Mucosa of stomach (tissue), 1 donor: ENCODE measurements around the gene OR51F1.
"Not testable (repeated sequence)": the region's sequence is repeated elsewhere in the genome, so short reads cannot be mapped to it uniquely, and the experiment has no call there.

Source experiments
- H3K27me3 ChIP-seq: one replicate; pipeline ENCODE4 v1.7.0; 2013; ENCODE audit warnings: mild to moderate bottlenecking, low read length; ENCODE audit not compliant: control insufficient read depth, insufficient read depth
- H3K36me3 ChIP-seq: one replicate; pipeline ENCODE4 v1.7.0; 2013; ENCODE audit warnings: low read length; ENCODE audit not compliant: control insufficient read depth, insufficient read depth
- H3K4me1 ChIP-seq: one replicate; pipeline ENCODE4 v1.7.0; 2013; ENCODE audit warnings: mild to moderate bottlenecking, low read length; ENCODE audit not compliant: control insufficient read depth, insufficient read depth
- H3K4me3 ChIP-seq: one replicate; pipeline ENCODE4 v1.7.0; 2013; ENCODE audit warnings: low read length
- H3K9ac ChIP-seq: one replicate; pipeline ENCODE4 v1.7.0; 2013; ENCODE audit warnings: mild to moderate bottlenecking, low read length, moderate library complexity
- H3K9me3 ChIP-seq: one replicate; pipeline ENCODE4 v1.7.0; 2013; ENCODE audit warnings: mild to moderate bottlenecking, low read length, moderate library complexity; ENCODE audit not compliant: control insufficient read depth
- donor health status: Pancreatic carcinoma.

OR51F1 gene, protein sequence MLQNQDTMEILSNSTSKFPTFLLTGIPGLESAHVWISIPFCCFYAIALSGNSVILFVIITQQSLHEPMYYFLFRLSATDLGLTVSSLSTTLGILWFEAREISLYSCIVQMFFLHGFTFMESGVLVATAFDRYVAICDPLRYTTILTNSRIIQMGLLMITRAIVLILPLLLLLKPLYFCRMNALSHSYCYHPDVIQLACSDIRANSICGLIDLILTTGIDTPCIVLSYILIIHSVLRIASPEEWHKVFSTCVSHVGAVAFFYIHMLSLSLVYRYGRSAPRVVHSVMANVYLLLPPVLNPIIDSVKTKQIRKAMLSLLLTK

DNA sequence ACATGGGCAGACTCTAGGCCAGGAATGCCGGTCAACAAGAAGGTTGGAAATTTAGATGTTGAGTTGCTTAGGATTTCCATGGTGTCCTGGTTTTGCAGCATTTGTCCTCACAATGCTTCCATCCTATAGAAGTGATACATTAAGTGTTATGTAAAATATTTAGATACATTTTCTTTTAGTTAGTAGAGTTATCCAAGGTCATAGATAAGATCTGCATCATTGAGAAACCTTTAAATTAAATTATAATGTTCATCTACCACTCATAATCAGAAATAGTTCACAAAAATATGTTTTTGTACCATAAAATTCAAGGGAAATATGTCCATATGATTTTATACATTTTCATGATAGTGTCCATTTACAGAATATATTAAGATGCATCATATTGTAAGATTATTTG, at the start of gene OR51F1:
Gene OR51F1 (minus strand): TSS at position 101 of the 400 bp plus-strand sequence. CDS start 0 bp downstream, at position 101.
- Histone ChIP-seq H3K36me3 (no peaks in the 10 kb centered on the region), H3K9me3 (no peaks in the 10 kb centered on the region), H3K9ac (no peak within 1 kb of the TSS), H3K27me3 (no peaks in the 10 kb centered on the region), H3K4me1 (no peaks in the 10 kb centered on the region), H3K4me3 (no peak within 1 kb of the TSS)

DNA sequence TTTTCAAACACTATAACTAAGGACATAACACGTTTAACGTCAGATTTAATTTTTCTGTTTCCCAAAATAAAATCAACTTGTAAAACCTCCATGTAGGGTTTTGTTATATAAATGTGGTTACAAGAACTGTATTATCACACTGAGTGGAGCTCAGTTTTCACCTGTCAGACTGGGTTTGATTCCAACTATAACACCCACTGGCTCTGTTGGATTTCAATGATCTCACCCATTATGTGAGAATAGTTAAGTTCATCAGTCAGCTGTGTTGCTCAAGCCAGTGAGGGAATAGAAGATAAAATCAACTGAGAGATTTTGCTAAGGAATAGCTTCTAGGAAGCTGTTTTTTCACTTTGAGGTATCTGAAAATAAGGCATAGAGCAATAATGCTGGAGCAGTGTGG, 39.5 kb upstream of the OR51F1 start:
- Histone ChIP-seq H3K4me3 (no peak overlapping the region), H3K27me3 (no peaks in the 10 kb centered on the region), H3K9me3 (no peaks in the 10 kb centered on the region), H3K9ac (no peak overlapping the region), H3K4me1 (no peaks in the 10 kb centered on the region), H3K36me3 (no peaks in the 10 kb centered on the region)

DNA sequence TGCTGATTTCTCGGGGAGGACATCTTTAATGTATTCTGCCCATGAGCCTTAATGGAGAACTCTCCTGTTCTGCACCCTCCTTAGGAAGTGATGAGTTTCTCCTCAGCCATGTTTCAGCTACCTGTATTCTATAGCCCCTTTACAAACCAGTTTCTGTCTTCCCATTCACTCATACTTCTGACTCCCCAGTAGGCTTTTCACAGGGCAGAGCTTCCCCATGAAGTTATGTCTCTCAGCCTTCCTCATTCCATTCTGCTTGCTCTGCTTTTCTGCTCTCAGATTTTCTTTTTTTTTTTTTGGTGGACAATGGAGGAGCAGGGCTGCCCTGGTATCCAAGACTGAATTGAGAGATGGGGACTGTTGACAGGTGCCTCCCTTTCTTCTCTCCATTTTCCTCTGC, 38.7 kb upstream of the OR51F1 start:
- no peaks in the 10 kb centered on the region for H3K36me3 ChIP-seq
- no peaks in the 10 kb centered on the region for H3K4me1 ChIP-seq
- no peaks in the 10 kb centered on the region for H3K27me3 ChIP-seq
- no peaks in the 10 kb centered on the region for H3K9me3 ChIP-seq
- no peak overlapping the region for H3K9ac ChIP-seq
- H3K4me3 ChIP-seq, result no peak overlapping the region

DNA sequence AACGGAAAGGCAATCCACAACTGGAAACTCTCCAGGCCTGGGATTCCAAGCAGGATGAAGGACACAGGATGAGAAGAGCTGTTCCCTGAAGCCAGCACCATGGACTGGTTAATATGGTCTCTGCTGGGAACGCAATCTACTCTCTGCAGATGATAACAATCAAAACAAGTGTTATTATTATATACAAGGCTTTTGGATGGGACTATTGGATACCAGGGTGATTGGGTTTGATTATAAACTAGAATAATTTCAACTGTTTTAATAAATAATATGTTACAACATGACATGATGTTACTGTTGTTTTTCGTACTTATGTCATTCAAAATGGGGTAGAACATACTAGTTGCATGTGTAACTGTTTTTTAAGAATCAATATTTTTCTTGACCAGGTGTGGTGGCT, 34.5 kb upstream of the OR51F1 start, which contains the start of gene OR52R1:
Gene OR52R1 (minus strand): TSS at position 101 of the 400 bp plus-strand sequence. CDS start 0 bp downstream, at position 101.
- Histone ChIP-seq H3K9me3 (no peaks in the 10 kb centered on the region), H3K36me3 (no peaks in the 10 kb centered on the region), H3K9ac (no peak within 1 kb of the TSS), H3K4me1 (no peaks in the 10 kb centered on the region), H3K27me3 (no peaks in the 10 kb centered on the region), H3K4me3 (no peak within 1 kb of the TSS)

DNA sequence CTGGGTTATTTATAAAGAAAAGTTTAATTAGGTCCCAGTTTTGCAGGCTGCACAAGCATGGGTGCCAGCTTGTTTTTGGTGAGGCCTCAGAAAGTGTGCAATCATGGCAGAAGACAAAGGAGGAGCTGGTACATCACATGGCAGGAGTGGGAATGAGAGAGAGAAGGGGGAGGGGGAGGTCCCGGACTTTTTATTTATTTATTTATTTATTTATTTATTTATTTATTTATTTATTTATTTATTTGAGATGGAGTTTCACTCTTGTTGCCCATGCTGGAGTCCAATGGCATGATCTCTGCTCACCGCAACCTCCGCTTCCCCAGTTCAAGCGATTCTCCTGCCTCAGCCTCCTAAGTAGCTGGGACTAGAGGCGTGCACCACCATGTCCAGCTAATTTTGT, 31.6 kb upstream of the OR51F1 start:
- not testable (repeated sequence) for H3K4me3 ChIP-seq, H3K9ac ChIP-seq, H3K27me3 ChIP-seq, H3K9me3 ChIP-seq, H3K4me1 ChIP-seq, H3K36me3 ChIP-seq

DNA sequence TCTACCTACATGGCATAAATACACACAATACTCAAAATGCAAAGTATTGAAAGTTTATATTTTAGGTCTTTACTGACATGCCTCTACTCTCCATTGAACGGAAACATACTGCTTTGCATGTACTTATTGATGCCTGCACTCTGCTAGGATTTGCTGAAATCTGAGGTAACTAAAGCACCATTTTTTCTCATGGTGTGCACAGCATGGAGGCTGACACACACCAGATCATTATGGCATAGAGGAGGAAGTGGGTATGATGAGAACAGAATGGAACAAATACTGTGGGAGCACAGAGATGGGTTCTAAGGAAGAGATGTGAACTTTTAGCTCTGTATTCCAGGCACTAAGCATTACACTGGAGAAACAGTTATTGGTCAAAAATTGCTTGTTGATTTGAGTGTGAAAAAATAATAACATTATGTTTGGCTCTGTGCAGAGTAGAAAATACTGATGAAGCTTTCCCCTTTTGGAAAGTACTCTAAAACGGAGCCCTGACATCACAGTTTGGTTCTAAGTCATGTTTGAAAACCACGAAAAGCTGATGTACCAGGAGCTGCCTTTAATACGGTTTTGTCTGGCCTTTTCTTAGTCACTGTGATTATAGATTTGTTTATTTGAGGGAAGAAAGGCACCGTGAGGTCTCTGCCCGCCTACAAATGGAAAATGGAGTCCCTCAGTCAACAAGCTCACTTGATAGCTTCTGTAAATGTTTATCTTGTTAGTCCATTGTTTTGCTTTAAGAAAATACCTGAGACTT, 28.9 kb upstream of the OR51F1 start:
- H3K9me3 ChIP-seq, result no peaks in the 10 kb centered on the region
- no peaks in the 10 kb centered on the region for H3K36me3 ChIP-seq
- no peaks in the 10 kb centered on the region for H3K4me1 ChIP-seq
- no peak overlapping the region for H3K9ac ChIP-seq
- no peak overlapping the region for H3K4me3 ChIP-seq
- H3K27me3 ChIP-seq, result no peaks in the 10 kb centered on the region

DNA sequence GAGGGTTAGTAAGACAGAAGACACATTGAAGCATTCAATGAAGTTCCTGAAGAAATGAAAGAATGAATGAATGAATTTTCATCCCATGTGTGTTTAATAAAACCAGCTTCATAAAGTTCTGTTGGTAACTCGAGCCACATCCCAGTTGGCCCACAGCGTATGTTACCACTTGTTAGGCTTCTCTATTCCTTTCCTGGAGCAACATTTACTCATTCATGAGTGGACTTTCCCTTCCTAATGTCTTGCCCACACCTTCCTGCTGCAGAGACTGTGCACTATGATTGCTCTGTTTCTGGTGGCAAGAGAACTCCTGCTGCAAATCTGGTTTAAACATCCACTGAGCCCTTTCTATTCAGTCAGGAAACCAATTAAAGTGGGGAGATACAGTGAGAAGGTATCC, 27.5 kb upstream of the OR51F1 start:
- H3K36me3 ChIP-seq, result no peaks in the 10 kb centered on the region
- no peaks in the 10 kb centered on the region for H3K4me1 ChIP-seq
- H3K9ac ChIP-seq, result no peak overlapping the region
- H3K9me3 ChIP-seq, result no peaks in the 10 kb centered on the region
- no peaks in the 10 kb centered on the region for H3K27me3 ChIP-seq
- no peak overlapping the region for H3K4me3 ChIP-seq

DNA sequence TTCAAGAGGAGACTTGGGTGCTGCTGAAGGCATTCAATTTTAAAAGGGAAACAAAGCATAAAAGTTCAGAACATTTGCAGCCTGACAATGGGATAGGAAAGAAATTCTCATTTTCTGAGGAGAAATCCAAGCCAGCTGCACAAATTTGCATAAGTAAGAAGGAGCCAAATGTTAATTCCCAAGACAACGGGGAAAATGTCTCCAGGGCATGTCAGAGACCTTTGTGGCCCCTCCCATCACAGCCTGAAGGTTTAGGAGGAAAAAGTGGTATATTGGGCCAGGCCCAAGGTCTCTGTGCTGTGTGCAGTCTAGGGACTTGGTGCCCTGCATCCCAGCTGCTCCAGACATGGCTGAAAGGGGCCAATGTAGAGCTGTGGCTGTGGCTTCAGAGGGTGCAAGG, 12.7 kb upstream of the OR51F1 start:
- H3K4me1 ChIP-seq, result no peaks in the 10 kb centered on the region
- no peaks in the 10 kb centered on the region for H3K9me3 ChIP-seq
- no peak overlapping the region for H3K4me3 ChIP-seq
- H3K9ac ChIP-seq, result no peak overlapping the region
- no peaks in the 10 kb centered on the region for H3K27me3 ChIP-seq
- no peaks in the 10 kb centered on the region for H3K36me3 ChIP-seq

DNA sequence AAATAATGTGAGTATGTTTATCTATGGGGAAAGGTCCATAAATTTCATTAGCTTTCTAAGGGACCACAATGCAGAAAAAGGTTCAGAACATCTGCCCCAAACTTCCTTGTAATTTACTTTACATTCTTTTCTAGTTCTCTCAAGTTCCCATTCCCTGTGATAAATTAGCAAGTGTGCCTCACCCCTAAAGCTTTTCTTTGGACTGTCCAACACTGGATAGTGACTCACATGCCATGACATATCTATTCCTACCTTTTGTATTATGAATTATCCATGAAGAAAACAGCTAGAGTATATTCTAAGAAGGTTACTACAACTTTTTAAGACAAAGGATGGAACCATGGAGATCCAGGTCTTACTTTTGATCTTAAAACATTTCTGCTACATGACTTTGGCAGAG, 1.6 kb downstream of the OR51F1 start:
- H3K4me3 ChIP-seq, result no peak overlapping the region
- H3K36me3 ChIP-seq, result no peaks in the 10 kb centered on the region
- no peak overlapping the region for H3K9ac ChIP-seq
- no peaks in the 10 kb centered on the region for H3K27me3 ChIP-seq
- no peaks in the 10 kb centered on the region for H3K9me3 ChIP-seq
- no peaks in the 10 kb centered on the region for H3K4me1 ChIP-seq

DNA sequence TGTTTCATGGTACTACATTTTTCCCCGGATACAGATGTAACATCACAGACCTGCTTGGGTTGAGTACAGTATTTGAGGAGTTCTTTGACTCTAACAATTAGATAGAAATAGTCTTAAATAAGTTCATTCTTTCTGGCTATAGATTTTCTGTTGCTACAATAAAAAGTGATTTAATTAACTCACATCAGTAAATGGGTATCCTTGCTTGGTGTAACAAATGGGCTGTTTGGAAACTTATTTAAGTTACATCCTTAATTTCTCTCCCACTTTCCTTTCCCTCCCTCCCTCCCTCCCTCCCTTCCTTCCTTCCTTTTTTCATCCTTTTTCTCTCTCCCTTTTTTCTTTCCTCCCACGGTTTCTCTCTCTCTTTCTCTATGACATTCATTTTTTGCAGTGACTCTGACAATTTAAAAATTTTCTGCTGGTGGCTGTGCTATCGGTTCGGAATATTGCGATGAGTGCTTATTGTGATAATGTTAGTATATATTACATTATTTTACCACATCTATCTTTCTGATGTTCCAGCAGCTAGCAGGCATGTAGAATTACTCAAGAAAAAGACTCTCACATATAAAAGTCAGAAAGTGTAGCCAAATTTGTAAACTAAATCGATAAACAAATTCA, 3.2 kb downstream of the OR51F1 start:
- Histone ChIP-seq H3K4me1 (no peaks in the 10 kb centered on the region), H3K4me3 (no peak overlapping the region), H3K9me3 (no peaks in the 10 kb centered on the region), H3K9ac (no peak overlapping the region), H3K27me3 (no peaks in the 10 kb centered on the region), H3K36me3 (no peaks in the 10 kb centered on the region)

DNA sequence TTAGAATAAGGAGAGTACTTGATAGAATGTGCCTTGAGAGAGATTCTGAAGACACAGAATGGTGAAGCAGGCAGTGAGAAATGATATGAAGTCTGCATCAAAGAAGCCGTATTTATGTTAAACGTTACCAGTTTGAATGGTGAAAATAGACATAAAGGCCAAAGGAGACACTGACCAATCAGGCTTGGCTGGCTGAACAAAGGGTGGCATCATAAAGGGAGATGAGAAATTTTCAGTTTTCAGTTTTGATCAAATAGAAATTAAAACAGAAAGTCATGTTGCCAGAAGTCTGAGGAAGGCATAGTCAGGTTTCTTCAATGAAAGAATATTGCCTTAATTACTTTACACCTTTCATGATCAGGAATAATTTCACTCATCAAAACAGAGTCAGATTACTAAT, 6.6 kb downstream of the OR51F1 start:
- H3K9me3 ChIP-seq, result no peaks in the 10 kb centered on the region
- H3K9ac ChIP-seq, result no peak overlapping the region
- H3K4me1 ChIP-seq, result no peaks in the 10 kb centered on the region
- H3K36me3 ChIP-seq, result no peaks in the 10 kb centered on the region
- no peaks in the 10 kb centered on the region for H3K27me3 ChIP-seq
- no peak overlapping the region for H3K4me3 ChIP-seq

DNA sequence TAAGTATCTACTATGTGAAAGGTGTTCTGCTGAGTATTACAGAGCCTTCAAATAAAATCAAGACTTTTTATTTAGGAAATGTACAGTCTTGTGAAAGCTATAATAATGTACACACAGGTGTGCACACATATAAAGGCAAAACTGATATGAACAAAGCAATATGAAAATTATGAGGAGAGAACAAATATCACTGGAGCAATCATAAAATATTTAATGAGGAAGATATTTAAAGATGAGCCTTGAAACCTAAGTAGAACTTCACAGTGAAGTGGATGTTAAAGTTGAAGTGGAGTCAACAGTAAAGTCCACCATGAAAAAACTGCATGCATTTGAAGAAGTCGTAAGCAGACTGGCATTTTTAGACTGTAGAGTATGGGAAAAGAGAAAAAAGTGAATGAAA, 18.5 kb downstream of the OR51F1 start:
- no peaks in the 10 kb centered on the region for H3K27me3 ChIP-seq
- H3K36me3 ChIP-seq, result no peaks in the 10 kb centered on the region
- no peak overlapping the region for H3K9ac ChIP-seq
- no peaks in the 10 kb centered on the region for H3K4me1 ChIP-seq
- H3K4me3 ChIP-seq, result no peak overlapping the region
- no peaks in the 10 kb centered on the region for H3K9me3 ChIP-seq
